SW 1271 (cell line): ENCODE measurements around the gene FBXW5.
A peak's percentile ranks its signal among the peaks of the same experiment; 100 is the strongest.

Source experiments
- DNase-seq, 2 experiments: peaks; one replicate each; lab custom pipeline; 2025; lab: John Stamatoyannopoulos, UW

FBXW5 gene

DNA sequence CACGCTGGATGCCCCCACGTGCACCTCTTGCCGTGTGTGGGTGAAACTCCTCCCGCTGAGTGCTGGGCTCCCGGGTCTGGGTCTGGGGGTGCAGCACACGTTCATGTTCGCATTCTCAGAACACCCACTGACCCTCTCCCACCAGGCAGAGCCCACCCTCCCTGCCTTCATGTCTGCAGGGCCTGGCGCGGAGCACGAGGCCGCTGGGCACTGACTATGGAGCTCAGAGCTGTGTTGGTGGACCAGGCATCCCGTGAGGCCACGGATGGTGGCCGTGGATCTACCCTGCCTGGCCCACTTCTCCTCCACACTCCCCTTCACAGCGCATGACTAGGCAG, 16.4 kb upstream of the FBXW5 start:
- DNase-seq: no peak

GRCh38 chr9:136960212-136960937, 15.8 kb upstream of the FBXW5 start:
- DNase-seq: no peak

DNA sequence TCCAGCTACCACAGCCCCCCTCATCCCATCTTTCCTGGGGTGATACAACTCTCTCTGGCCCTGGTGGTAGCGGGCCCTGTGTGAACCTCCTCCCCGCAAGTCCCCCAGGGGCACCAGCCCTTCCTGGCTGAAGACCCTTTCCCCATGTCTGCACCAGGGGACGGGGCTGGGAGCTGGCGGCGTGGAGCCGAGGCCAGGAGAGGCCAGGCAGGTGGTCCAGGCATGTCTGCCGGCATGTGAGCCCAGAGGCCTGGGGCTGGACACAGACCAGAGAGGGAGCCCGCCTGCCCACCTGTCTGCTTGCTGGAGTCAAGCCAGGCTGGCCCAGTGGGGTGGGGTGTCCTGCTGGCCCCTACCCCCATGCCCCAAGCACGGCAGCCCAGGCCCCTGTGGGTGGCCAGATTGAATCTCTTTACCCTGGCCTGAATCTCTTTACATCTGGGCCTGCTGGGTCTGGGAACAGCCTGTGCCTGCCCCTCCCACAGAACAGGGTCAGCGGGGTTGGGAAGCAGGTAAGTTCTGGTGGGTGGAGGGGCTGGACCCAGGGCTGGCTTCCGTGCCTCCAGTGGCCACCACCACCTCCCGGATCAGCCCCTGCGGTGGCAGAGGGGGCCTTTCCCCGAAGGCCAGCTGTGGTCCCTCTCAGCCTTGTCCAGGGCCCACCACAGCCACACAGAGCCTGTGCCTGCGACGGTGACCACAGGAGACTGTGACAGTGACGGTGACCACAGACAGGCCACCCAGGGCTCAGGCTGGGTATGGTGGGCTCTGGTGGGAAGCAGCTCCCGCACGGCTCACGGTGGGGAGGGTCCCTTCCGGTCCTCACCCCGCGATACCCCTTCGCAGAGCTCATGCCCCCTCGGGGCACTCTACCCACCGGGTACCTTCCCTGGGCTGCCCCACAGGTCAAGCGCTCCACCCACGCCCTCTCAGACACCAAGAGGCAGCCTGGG, 14.6 kb upstream of the FBXW5 start:
- no peak for DNase-seq

- no peak for DNase-seq
These were observed 13.9 kb upstream of the FBXW5 start for GRCh38 chr9:136958473-136958872.

DNA sequence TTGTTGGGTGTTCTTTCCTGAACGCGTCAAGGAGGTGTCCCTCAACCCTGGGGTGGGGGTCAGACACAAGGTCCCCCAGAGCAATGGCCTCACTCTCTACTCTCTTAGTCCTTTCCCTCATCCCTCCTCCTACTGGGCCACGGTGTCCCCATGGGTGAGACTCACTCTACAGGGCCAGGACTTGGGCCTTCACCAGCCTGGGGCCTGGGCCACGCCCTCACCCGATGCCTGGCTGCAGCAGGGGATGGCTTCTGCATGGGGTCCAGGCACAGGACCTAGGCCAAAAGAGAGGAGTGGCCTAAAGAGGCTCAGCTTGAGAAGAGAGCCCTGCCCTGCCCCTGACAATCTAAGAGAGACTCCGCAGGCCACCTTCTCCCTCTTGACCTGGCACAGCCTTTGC, 13.4 kb upstream of the FBXW5 start:
- DNase-seq: no peak

- no peak for DNase-seq
These were observed 12.9 kb upstream of the FBXW5 start for GRCh38 chr9:136957461-136957860.

- DNase-seq: no peak
These were observed 12.1 kb upstream of the FBXW5 start for GRCh38 chr9:136956604-136957003.

DNA sequence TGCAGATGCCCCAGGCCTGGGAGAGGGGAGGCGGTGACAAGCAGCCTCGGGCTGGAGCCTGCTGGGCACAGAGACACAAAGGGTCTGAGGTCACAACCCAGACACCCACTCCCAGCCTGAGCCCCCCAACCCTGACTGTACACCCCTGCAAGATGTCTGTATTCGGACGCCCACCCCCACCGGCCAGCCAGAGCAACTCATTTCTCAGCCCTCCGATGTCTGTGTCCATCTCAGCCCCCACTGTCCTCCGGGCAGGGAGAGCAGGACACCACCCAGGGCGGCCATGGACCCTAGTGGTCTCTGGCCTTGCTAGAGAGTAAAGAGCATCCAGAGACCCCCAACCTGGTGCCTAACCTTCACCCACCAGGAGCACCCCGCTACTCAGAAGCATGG, 11.4 kb upstream of the FBXW5 start:
- DNase-seq: no peak

DNA sequence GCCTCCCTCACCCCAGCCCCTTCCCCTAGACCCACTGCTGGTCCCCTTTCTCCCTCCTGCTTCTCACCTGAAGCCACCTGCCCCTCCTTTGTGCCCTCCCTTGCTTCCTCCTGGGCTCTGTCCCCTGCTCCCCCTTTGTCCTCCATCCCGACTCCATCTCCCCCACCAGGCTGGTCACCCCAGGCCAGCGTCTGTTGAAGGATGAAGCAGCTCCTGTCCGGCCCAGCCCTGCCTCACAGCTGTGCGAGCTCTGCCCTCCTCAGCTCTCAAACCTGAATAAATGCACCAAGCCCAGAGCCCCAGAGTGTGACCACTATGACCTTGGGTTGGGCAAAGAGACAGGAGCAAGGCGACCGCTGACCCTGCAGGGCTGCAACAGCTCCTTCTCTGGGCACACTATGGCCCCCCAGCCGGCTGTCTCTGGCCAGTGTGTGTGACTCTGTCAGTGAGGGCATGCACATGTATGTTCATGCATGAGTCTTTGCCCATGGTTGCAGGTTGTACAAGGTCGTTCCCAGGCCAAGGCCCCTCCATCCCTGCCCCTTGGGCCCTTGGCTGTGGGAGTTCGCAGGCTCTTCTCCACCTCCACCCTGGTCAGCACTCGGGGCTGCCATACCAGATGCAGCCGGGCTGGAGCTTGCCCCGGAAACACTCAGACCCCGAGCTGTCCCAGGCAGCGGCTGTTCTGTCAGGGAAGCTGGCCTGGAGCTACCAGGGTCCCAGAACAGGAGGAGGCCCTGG, 10.8 kb upstream of the FBXW5 start:
- no peak for DNase-seq

- DNase-seq: no peak
These were observed 9.9 kb upstream of the FBXW5 start for GRCh38 chr9:136954270-136955083.

- DNase-seq: no peak
These were observed 9.3 kb upstream of the FBXW5 start for GRCh38 chr9:136953771-136954269.

DNA sequence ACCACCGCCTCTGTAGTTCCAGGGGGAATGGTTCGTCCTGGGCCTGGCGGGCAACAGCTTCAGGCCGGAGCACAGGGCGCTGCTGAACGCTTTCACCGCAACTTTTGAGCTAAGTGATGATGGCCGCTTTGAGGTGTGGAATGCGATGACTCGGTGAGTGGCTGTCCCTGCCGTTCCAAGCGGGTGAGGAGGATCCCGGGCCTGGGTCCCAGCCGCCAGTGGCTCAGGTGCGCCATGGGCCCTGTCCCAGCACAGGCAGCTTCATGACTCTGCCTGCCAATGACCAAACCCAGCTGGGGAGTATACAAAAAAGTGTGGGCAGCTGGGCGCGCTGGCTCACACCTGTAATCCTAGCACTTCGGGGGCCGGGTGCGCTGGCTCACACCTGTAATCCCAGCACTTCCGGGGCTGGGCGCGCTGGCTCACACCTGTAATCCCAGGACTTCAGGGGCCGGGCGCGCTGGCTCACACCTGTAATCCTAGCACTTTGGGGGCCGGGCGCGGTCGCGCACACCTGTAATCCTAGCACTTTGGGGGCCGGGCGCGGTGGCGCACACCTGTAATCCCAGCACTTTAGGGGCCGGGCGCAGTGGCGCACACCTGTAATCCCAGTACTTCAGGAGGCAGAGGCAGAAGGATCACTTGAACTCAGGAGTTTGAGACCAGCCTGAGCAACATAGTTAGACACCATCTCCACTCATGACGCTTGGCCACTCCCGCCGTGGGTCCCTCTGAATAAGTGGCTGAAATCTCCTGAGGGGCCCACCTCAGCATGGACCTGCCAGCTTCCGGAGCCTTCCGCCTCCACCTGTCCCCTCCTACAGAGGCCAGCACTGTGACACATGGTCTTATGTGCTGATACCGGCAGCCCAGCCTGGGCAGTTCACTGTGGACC, 8.6 kb upstream of the FBXW5 start:
- no peak for DNase-seq

GRCh38 chr9:136952321-136952850, 7.8 kb upstream of the FBXW5 start:
- DNase-seq: no peak

- DNase-seq: no peak
These were observed 7.2 kb upstream of the FBXW5 start, which contains the start of gene LCN12 for GRCh38 chr9:136951541-136952320. Gene LCN12, plus strand, starts transcription at chr9:136952273. Its CDS starts 55 bp downstream, at chr9:136952328.

GRCh38 chr9:136950656-136951276, 6.2 kb upstream of the FBXW5 start:
- peak in 1 of 2 experiments; percentile 23 for DNase-seq

GRCh38 chr9:136949817-136950655, 5.5 kb upstream of the FBXW5 start:
- DNase-seq: peak; percentile 73 to 90

- DNase-seq: no peak
These were observed 4.8 kb upstream of the FBXW5 start for GRCh38 chr9:136949239-136949816.
